Spleen (tissue), 7 donors: ENCODE data around the gene NXPH3.

Experiments
- CTCF ChIP-seq, 11 experiments: fragments of 200-600 bp in 7 of 11; fragments of 450-650 bp in 4 of 11; sonication (generic) in 4 of 11; IDR thresholded peaks in 8 of 11; conservative IDR thresholded peaks in 3 of 11; 1 replicate in 7 of 11; 2 replicates in 4 of 11; pipeline versions ENCODE4 v1.4.0 to v1.8.0; 2016 to 2021; ENCODE audit warnings: antibody characterized with exemption in 11 of 11, inconsistent platforms in 4 of 11, mild to moderate bottlenecking in 1 of 11
- POLR2A ChIP-seq, 3 donors: fragments of 450-650 bp; IDR thresholded peaks; one replicate each; pipeline ENCODE4 v1.5.1; 2017; ENCODE audit warnings: antibody characterized with exemption in 3 of 3, mild to moderate bottlenecking in 1 of 3
- POLR2AphosphoS5 ChIP-seq, 3 donors: sonication (generic); formaldehyde crosslinking; IDR thresholded peaks; one replicate each; pipeline ENCODE4 v1.5.1; 2017; ENCODE audit warnings: antibody characterized with exemption in 3 of 3
- donor health status: DM: no; HTN: no; CAD: no; lungs with moderate emphysema.
- donor health status: DM: no; HTN: no; CAD: no.
- donor health status: DM: no; HTN: no; CAD: no.

GRCh38 chr17:49577650-49577934 is 1.9 kb downstream of the NXPH3 start:
- no peak for TF ChIP-seq CTCF (IDR thresholded peaks at IDR 0.05 in 8 of 11, conservative IDR thresholded peaks at IDR 0.05 in 3 of 11)
- no peak for TF ChIP-seq POLR2A (IDR thresholded peaks at IDR 0.05)
- TF ChIP-seq POLR2AphosphoS5 (IDR thresholded peaks at IDR 0.05) = no peak
